Spinal cord (tissue), 10 donors: Measurements from ENCODE around the gene GREM2. TPM values are rescaled to one million over a fixed set of nuclear protein-coding genes. Genes with fewer than 3 reads are reported as not detected.

Experiments used
- DNase-seq, 6 donors: peaks; one replicate each; pipeline versions ENCODE4 v3.0.0 to v3.0.0-alpha.2; 2013 to 2015; ENCODE audit warnings: low spot score in 6 of 6, low read depth in 4 of 6
- H3K27ac ChIP-seq: one replicate; pipeline ENCODE4 v1.5.1; 2013; ENCODE audit warnings: low read depth, low read length, control low read depth
- H3K27me3 ChIP-seq: one replicate; pipeline ENCODE4 v1.6.1; 2013; ENCODE audit warnings: low read length; ENCODE audit not compliant: control insufficient read depth, insufficient read depth
- H3K36me3 ChIP-seq: one replicate; pipeline ENCODE4 v1.6.1; 2013; ENCODE audit warnings: low read length; ENCODE audit not compliant: control insufficient read depth, insufficient read depth
- H3K4me1 ChIP-seq: one replicate; pipeline ENCODE4 v1.6.1; 2013; ENCODE audit warnings: low read length; ENCODE audit not compliant: control insufficient read depth, insufficient read depth
- H3K4me3 ChIP-seq: one replicate; pipeline ENCODE4 v1.5.1; 2013; ENCODE audit warnings: low read depth, low read length, control low read depth
- H3K9me3 ChIP-seq: one replicate; pipeline ENCODE4 v1.6.1; 2013; ENCODE audit warnings: low read length; ENCODE audit not compliant: control insufficient read depth, insufficient read depth
- WGBS: methylation state at CpG from one replicate; pipeline ENCODE4 v1.1.5; 2013; ENCODE audit warnings: missing lambda C conversion rate; ENCODE audit not compliant: insufficient coverage; 5-methylcytosine and 5-hydroxymethylcytosine counted together
- polyA plus RNA-seq, 2 donors: library from polyadenylated mRNA; unstranded; fragments of 120-200 nt; gene quantifications; one replicate each; pipeline ENCODE4 v1.2.1, GENCODE V29; 2013; ENCODE audit not compliant: insufficient read length in 2 of 2
- total RNA-seq, 2 donors: library from RNA; depleted of rRNA in 1 of 2; stranded (reverse); fragments of 120-200 nt in 1 of 2; fragments of >200 nt in 1 of 2; gene quantifications; one replicate each; pipeline versions ENCODE4 v1.2.3 to v1.2.4, GENCODE V29; 2013 to 2014
- donor health status: healthy.

GREM2 gene
- total and polyA plus RNA-seq, 4 donors = 1.3 to 10.9 (median 8.5) TPM

- Histone ChIP-seq H3K36me3 (no peaks in the 10 kb centered on the region), H3K27me3 (no peaks in the 10 kb centered on the region), H3K4me3 (no peak overlapping the region), H3K4me1 (no peaks in the 10 kb centered on the region), H3K9me3 (no peaks in the 10 kb centered on the region), H3K27ac (no peak overlapping the region)
- WGBS = 100% methylated on average over 2 of the region's 4 CpGs
- DNase-seq = no peak
These were observed 136.1 kb downstream of the GREM2 start for GRCh38 chr1:240475832-240476231.

- DNase-seq = no peak
- Histone ChIP-seq H3K27me3 (no peaks in the 10 kb centered on the region), H3K36me3 (no peaks in the 10 kb centered on the region), H3K9me3 (no peaks in the 10 kb centered on the region), H3K4me1 (no peaks in the 10 kb centered on the region), H3K27ac (no peak overlapping the region), H3K4me3 (no peak overlapping the region)
- WGBS = 67% methylated on average over 1 of the region's 5 CpGs
These were observed 137.8 kb downstream of the GREM2 start for GRCh38 chr1:240474133-240474614.

- H3K27ac ChIP-seq = no peak overlapping the region
- H3K9me3 ChIP-seq = no peaks in the 10 kb centered on the region
- no peak overlapping the region for H3K4me3 ChIP-seq
- H3K4me1 ChIP-seq = no peaks in the 10 kb centered on the region
- peak in 2 of 6 donors; percentile 30 to 33 for DNase-seq
- 82% methylated on average over 4 of the region's 7 CpGs for WGBS
- H3K27me3 ChIP-seq = no peaks in the 10 kb centered on the region
- no peaks in the 10 kb centered on the region for H3K36me3 ChIP-seq
These were observed 143.3 kb downstream of the GREM2 start for GRCh38 chr1:240468656-240469055.

GRCh38 chr1:240467895-240468294, 144.1 kb downstream of the GREM2 start:
- no peak overlapping the region for H3K4me3 ChIP-seq
- no peaks in the 10 kb centered on the region for H3K27me3 ChIP-seq
- H3K36me3 ChIP-seq = no peaks in the 10 kb centered on the region
- H3K4me1 ChIP-seq = no peaks in the 10 kb centered on the region
- H3K9me3 ChIP-seq = no peaks in the 10 kb centered on the region
- no peak overlapping the region for H3K27ac ChIP-seq
- no peak for DNase-seq

GRCh38 chr1:240466509-240466908, 145.4 kb downstream of the GREM2 start:
- WGBS = no CpG with 5 or more reads among the region's 4 CpGs
- DNase-seq = no peak
- Histone ChIP-seq H3K4me3 (no peak overlapping the region), H3K27me3 (no peaks in the 10 kb centered on the region), H3K27ac (no peak overlapping the region), H3K36me3 (no peaks in the 10 kb centered on the region), H3K9me3 (no peaks in the 10 kb centered on the region), H3K4me1 (no peaks in the 10 kb centered on the region)

- DNase-seq = peak in 2 of 6 donors; percentile 15 to 47
- Histone ChIP-seq H3K36me3 (no peaks in the 10 kb centered on the region), H3K4me3 (no peak overlapping the region), H3K9me3 (no peaks in the 10 kb centered on the region), H3K4me1 (no peaks in the 10 kb centered on the region), H3K27ac (no peak overlapping the region), H3K27me3 (no peaks in the 10 kb centered on the region)
- 34% methylated on average over 2 of the region's 6 CpGs for WGBS
These were observed 146.4 kb downstream of the GREM2 start for GRCh38 chr1:240465531-240465940.

GRCh38 chr1:240464099-240464498, 147.9 kb downstream of the GREM2 start:
- Histone ChIP-seq H3K4me1 (no peaks in the 10 kb centered on the region), H3K9me3 (no peaks in the 10 kb centered on the region), H3K27me3 (no peaks in the 10 kb centered on the region), H3K36me3 (no peaks in the 10 kb centered on the region), H3K4me3 (no peak overlapping the region), H3K27ac (no peak overlapping the region)
- DNase-seq = no peak
- no CpG with 5 or more reads among the region's 2 CpGs for WGBS

GRCh38 chr1:240462766-240463395, 149.1 kb downstream of the GREM2 start:
- Histone ChIP-seq H3K4me3 (no peak overlapping the region), H3K27ac (no peak overlapping the region), H3K36me3 (no peaks in the 10 kb centered on the region), H3K4me1 (no peaks in the 10 kb centered on the region), H3K9me3 (no peaks in the 10 kb centered on the region), H3K27me3 (no peaks in the 10 kb centered on the region)
- no peak for DNase-seq
- WGBS = 90% methylated on average over 7 of the region's 7 CpGs

GRCh38 chr1:240462277-240462676, 149.7 kb downstream of the GREM2 start:
- no peak overlapping the region for H3K27ac ChIP-seq
- H3K4me3 ChIP-seq = no peak overlapping the region
- DNase-seq = no peak
- WGBS = no CpG with 5 or more reads among the region's 3 CpGs
- H3K9me3 ChIP-seq = no peaks in the 10 kb centered on the region
- H3K4me1 ChIP-seq = no peaks in the 10 kb centered on the region
- no peaks in the 10 kb centered on the region for H3K36me3 ChIP-seq
- H3K27me3 ChIP-seq = no peaks in the 10 kb centered on the region

GRCh38 chr1:240457203-240457602, 154.8 kb downstream of the GREM2 start:
- DNase-seq = no peak
- Histone ChIP-seq H3K9me3 (no peaks in the 10 kb centered on the region), H3K27me3 (no peaks in the 10 kb centered on the region), H3K27ac (no peak overlapping the region), H3K36me3 (no peaks in the 10 kb centered on the region), H3K4me3 (no peak overlapping the region), H3K4me1 (no peaks in the 10 kb centered on the region)
- no CpG with 5 or more reads among the region's 5 CpGs for WGBS
